OCI-LY1 (cell line): Measurements from ENCODE around the gene CASZ1.

Experiments used
- EZH2 ChIP-seq: fragments of 200-600 bp; sonication (generic), shearing (Covaris generic); IDR thresholded peaks from 2 replicates; pipeline ENCODE4 v1.8.0; 2017; ENCODE audit warnings: borderline replicate concordance, mixed run types, mild to moderate bottlenecking, antibody characterized with exemption, low read length, moderate library complexity, mixed read lengths
- TF ChIP-seq, protein P1 (sequence below): fragments of 200-600 bp; sonication (generic), shearing (Covaris generic); IDR thresholded peaks from 2 replicates; pipeline ENCODE4 v1.5.1; 2017; ENCODE audit warnings: mild to moderate bottlenecking, antibody characterized with exemption, low read length, moderate library complexity, mixed read lengths

DNA sequence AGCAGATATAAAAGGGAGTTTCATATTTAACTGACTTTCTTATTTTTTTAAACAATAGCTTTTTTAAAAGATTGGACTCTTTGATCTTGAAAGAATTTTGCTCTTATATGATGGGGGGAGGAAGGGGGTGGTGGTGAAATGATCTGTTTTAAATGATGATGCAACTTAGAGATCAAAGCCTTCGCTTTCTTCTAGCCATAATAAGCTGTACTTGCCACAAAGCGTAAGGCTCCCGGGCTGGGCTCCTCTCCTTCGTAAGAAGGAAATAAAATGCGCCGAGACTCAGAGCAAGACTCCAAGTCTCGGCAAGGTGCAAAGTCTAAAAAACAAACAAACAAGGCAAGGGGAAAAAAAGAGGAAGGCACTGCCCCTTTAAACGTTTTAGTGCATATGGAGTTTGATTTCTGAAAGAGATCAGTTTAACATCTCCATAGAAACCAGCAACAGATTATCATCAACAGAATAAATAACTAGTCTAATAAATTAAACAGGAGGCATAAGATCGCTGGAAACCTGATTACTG lies 3.3 kb downstream of the CASZ1 start:
- TF ChIP-seq, protein P1, sequence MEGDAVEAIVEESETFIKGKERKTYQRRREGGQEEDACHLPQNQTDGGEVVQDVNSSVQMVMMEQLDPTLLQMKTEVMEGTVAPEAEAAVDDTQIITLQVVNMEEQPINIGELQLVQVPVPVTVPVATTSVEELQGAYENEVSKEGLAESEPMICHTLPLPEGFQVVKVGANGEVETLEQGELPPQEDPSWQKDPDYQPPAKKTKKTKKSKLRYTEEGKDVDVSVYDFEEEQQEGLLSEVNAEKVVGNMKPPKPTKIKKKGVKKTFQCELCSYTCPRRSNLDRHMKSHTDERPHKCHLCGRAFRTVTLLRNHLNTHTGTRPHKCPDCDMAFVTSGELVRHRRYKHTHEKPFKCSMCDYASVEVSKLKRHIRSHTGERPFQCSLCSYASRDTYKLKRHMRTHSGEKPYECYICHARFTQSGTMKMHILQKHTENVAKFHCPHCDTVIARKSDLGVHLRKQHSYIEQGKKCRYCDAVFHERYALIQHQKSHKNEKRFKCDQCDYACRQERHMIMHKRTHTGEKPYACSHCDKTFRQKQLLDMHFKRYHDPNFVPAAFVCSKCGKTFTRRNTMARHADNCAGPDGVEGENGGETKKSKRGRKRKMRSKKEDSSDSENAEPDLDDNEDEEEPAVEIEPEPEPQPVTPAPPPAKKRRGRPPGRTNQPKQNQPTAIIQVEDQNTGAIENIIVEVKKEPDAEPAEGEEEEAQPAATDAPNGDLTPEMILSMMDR: no peak
- TF ChIP-seq EZH2: no peak
